Smooth muscle cell (in vitro differentiated cells): Measurements from ENCODE around the gene SLC5A9. TPM values are rescaled to one million over a fixed set of nuclear protein-coding genes. Genes with fewer than 3 reads are reported as not detected.

Experiments used
- DNase-seq: peaks from one replicate; lab custom pipeline; 2025; ENCODE audit not compliant: unreplicated experiment; lab: John Stamatoyannopoulos, UW
- H2AFZ ChIP-seq: fragments of 200-600 bp; sonication (generic); 2 replicates; pipeline ENCODE4 v1.6.0; 2016; ENCODE audit warnings: antibody characterized with exemption, low read depth, mild to moderate bottlenecking
- H3F3A ChIP-seq: fragments of 200-600 bp; sonication (generic); 2 replicates; pipeline ENCODE4 v1.6.0; 2017; ENCODE audit warnings: antibody characterized with exemption, low read depth
- H3K27ac ChIP-seq: fragments of 200-600 bp; sonication (generic); 2 replicates; pipeline ENCODE4 v1.5.1; 2016; ENCODE audit warnings: low read depth, mild to moderate bottlenecking
- H3K27me3 ChIP-seq: fragments of 200-600 bp; sonication (generic); 2 replicates; pipeline ENCODE4 v1.6.1; 2016; ENCODE audit warnings: low read depth, mild to moderate bottlenecking
- H3K36me3 ChIP-seq: fragments of 200-600 bp; sonication (generic); 2 replicates; pipeline ENCODE4 v1.5.1; 2016; ENCODE audit warnings: low read depth
- H3K4me1 ChIP-seq: fragments of 200-600 bp; sonication (generic); 2 replicates; pipeline ENCODE4 v1.5.1; 2016; ENCODE audit warnings: low read depth
- H3K4me2 ChIP-seq: fragments of 200-600 bp; sonication (generic); 2 replicates; pipeline ENCODE4 v1.6.0; 2016; ENCODE audit warnings: mild to moderate bottlenecking
- H3K4me3 ChIP-seq: fragments of 200-600 bp; sonication (generic); 2 replicates; pipeline ENCODE4 v1.5.1; 2016; ENCODE audit warnings: mild to moderate bottlenecking
- H3K79me2 ChIP-seq: fragments of 200-600 bp; sonication (generic); 2 replicates; pipeline ENCODE4 v1.6.0; 2016; ENCODE audit warnings: low read depth, mild to moderate bottlenecking
- H3K9ac ChIP-seq: fragments of 200-600 bp; sonication (generic); 2 replicates; pipeline ENCODE4 v1.6.0; 2016; ENCODE audit warnings: low read depth
- H3K9me3 ChIP-seq: fragments of 200-600 bp; sonication (generic); replicated peaks from 2 replicates; pipeline ENCODE4 v1.5.1; 2016; ENCODE audit warnings: low read depth
- H4K20me1 ChIP-seq: fragments of 200-600 bp; sonication (generic); 2 replicates; pipeline ENCODE4 v1.6.0; 2016; ENCODE audit warnings: low read depth
- CTCF ChIP-seq: fragments of 200-600 bp; sonication (generic); IDR thresholded peaks from 2 replicates; pipeline ENCODE4 v1.5.1; 2017; ENCODE audit warnings: borderline replicate concordance, mild to moderate bottlenecking, antibody characterized with exemption; ENCODE audit not compliant: insufficient read depth, poor library complexity, severe bottlenecking
- WGBS: methylation state at CpG from one replicate; pipeline ENCODE4 v1.1.7; 2016; ENCODE audit warnings: low lambda C conversion rate; 5-methylcytosine and 5-hydroxymethylcytosine counted together
- polyA plus RNA-seq: library from polyadenylated mRNA; unstranded; fragments of >200 nt; fragmentation: Nextera tagmentation; extraction: Ambion mirVana; gene quantifications from 2 replicates; pipeline ENCODE4 v1.2.1, GENCODE V29; 2016
- total RNA-seq: library from RNA; depleted of rRNA; stranded (reverse); fragments of >200 nt; gene quantifications from 2 replicates; pipeline ENCODE4 v1.2.3, GENCODE V29; 2014

Gene SLC5A9
- total and polyA plus RNA-seq, 2 experiments from 2014 or later = 0.09 TPM; not detected in 1

GRCh38 chr1:48251323-48251722 is 28.8 kb downstream of the SLC5A9 start:
- H3F3A ChIP-seq = no peaks in the 10 kb centered on the region
- no peaks in the 10 kb centered on the region for H3K9me3 ChIP-seq
- H3K36me3 ChIP-seq = no peaks in the 10 kb centered on the region
- no peaks in the 10 kb centered on the region for H4K20me1 ChIP-seq
- DNase-seq = no peak
- H3K4me3 ChIP-seq = no peak overlapping the region
- H2AFZ ChIP-seq = no peak overlapping the region
- H3K27ac ChIP-seq = no peak overlapping the region
- no peaks in the 10 kb centered on the region for H3K4me1 ChIP-seq
- whole genome bisulfite sequencing = 87% methylated on average over 2 of the region's 2 CpGs
- H3K79me2 ChIP-seq = no peaks in the 10 kb centered on the region
- H3K27me3 ChIP-seq = peaks cover 12% of the 10 kb centered on the region
- H3K9ac ChIP-seq = no peak overlapping the region
- no peak overlapping the region for H3K4me2 ChIP-seq
- no peak for TF ChIP-seq CTCF

GRCh38 chr1:48251821-48252220 is 29.3 kb downstream of the SLC5A9 start:
- DNase-seq = no peak
- Histone ChIP-seq H3K27ac (no peak overlapping the region), H3K4me2 (no peak overlapping the region), H3K9ac (no peak overlapping the region), H3K4me3 (no peak overlapping the region), H3K36me3 (no peaks in the 10 kb centered on the region), H2AFZ (no peak overlapping the region), H3K79me2 (no peaks in the 10 kb centered on the region), H3F3A (no peaks in the 10 kb centered on the region), H3K9me3 (no peaks in the 10 kb centered on the region), H3K4me1 (no peaks in the 10 kb centered on the region), H4K20me1 (no peaks in the 10 kb centered on the region), H3K27me3 (peaks cover 12% of the 10 kb centered on the region)
- 94% methylated on average over 3 of the region's 3 CpGs for WGBS
- no peak for TF ChIP-seq CTCF

- no peak overlapping the region for H3K27ac ChIP-seq
- WGBS = 75% methylated on average over 1 of the region's 1 CpG
- no peaks in the 10 kb centered on the region for H4K20me1 ChIP-seq
- H3K4me2 ChIP-seq = no peak overlapping the region
- H2AFZ ChIP-seq = no peak overlapping the region
- no peak overlapping the region for H3K9ac ChIP-seq
- no peak for TF ChIP-seq CTCF
- no peaks in the 10 kb centered on the region for H3K9me3 ChIP-seq
- peaks cover 12% of the 10 kb centered on the region for H3K27me3 ChIP-seq
- H3K36me3 ChIP-seq = no peaks in the 10 kb centered on the region
- H3K79me2 ChIP-seq = no peaks in the 10 kb centered on the region
- no peaks in the 10 kb centered on the region for H3K4me1 ChIP-seq
- no peak overlapping the region for H3K4me3 ChIP-seq
- no peak for DNase-seq
- H3F3A ChIP-seq = no peaks in the 10 kb centered on the region
These were observed 31.7 kb downstream of the SLC5A9 start for GRCh38 chr1:48254254-48254653.

- 100% methylated on average over 1 of the region's 1 CpG for WGBS
- H4K20me1 ChIP-seq = no peaks in the 10 kb centered on the region
These were observed 35.6 kb downstream of the SLC5A9 start for GRCh38 chr1:48258106-48258505.

More at GRCh38 chr1:48258106-48258505, 35.6 kb downstream of the SLC5A9 start:
- Histone ChIP-seq H2AFZ (no peak overlapping the region), H3K27me3 (peaks cover 12% of the 10 kb centered on the region), H3K4me3 (no peak overlapping the region), H3K27ac (no peak overlapping the region), H3K79me2 (no peaks in the 10 kb centered on the region), H3K9me3 (no peaks in the 10 kb centered on the region), H3K36me3 (no peaks in the 10 kb centered on the region), H3K9ac (no peak overlapping the region), H3K4me1 (no peaks in the 10 kb centered on the region), H3K4me2 (no peak overlapping the region), H3F3A (no peaks in the 10 kb centered on the region)
- DNase-seq = no peak
- no peak for TF ChIP-seq CTCF
